Keratinocyte (primary cell): Measurements from ENCODE around the gene AGAP1. TPM values are rescaled to one million over a fixed set of nuclear protein-coding genes. Genes with fewer than 3 reads are reported as not detected.

ENCODE experiments used
- DNase-seq: peaks from one replicate; pipeline ENCODE4 v3.0.0-alpha.2; 2011; ENCODE audit warnings: low read depth, missing footprints, low spot score
- FAIRE-seq: peaks from 2 replicates; lab custom pipeline; 2011; peaks lifted over from hg19 to GRCh38; lab: Jason Lieb, UNC
- H2AFZ ChIP-seq: 2 replicates; pipeline ENCODE4 v1.6.0; 2012; ENCODE audit warnings: low read length, control low read depth, inconsistent platforms; ENCODE audit not compliant: control insufficient read depth
- H3K27ac ChIP-seq: 2 replicates; pipeline ENCODE4 v1.5.1; 2011; ENCODE audit warnings: low read length; ENCODE audit not compliant: control insufficient read depth, insufficient read depth
- H3K27me3 ChIP-seq: 3 replicates; pipeline ENCODE4 v1.6.0; 2011; ENCODE audit warnings: low read length; ENCODE audit not compliant: control insufficient read depth, insufficient read depth; ENCODE audit errors: extremely low read depth
- H3K36me3 ChIP-seq, 2 experiments: 2 replicates in 1 of 2; 3 replicates in 1 of 2; pipeline ENCODE4 v1.5.1; 2011; ENCODE audit warnings: low read length in 2 of 2, mild to moderate bottlenecking in 1 of 2; ENCODE audit not compliant: control insufficient read depth in 2 of 2, insufficient read depth in 2 of 2; ENCODE audit errors: extremely low read depth in 1 of 2
- H3K4me1 ChIP-seq: 3 replicates; pipeline ENCODE4 v1.5.1; 2011; ENCODE audit warnings: low read length; ENCODE audit not compliant: control insufficient read depth, insufficient read depth; ENCODE audit errors: extremely low read depth
- H3K4me2 ChIP-seq: 3 replicates; pipeline ENCODE4 v1.6.0; 2011; ENCODE audit warnings: low read depth, low read length; ENCODE audit not compliant: control insufficient read depth, insufficient read depth; ENCODE audit errors: extremely low read depth
- H3K4me3 ChIP-seq, 3 experiments: fragments of 200-600 bp in 1 of 3; sonication (generic) in 1 of 3; 2 replicates in 2 of 3; 3 replicates in 1 of 3; pipeline ENCODE4 v1.5.1; 2011 to 2016; ENCODE audit warnings: low read length in 3 of 3, mild to moderate bottlenecking in 3 of 3, control low read depth in 2 of 3, inconsistent platforms in 1 of 3, low read depth in 1 of 3, mixed read lengths in 1 of 3, mixed run types in 1 of 3, moderate library complexity in 1 of 3; ENCODE audit not compliant: control insufficient read depth in 2 of 3, insufficient read depth in 2 of 3; ENCODE audit errors: extremely low read depth in 1 of 3
- H3K79me2 ChIP-seq: 2 replicates; pipeline ENCODE4 v1.6.0; 2012; ENCODE audit warnings: low read length; ENCODE audit not compliant: control insufficient read depth, insufficient read depth
- H3K9ac ChIP-seq: 3 replicates; pipeline ENCODE4 v1.6.0; 2011; ENCODE audit warnings: low read length; ENCODE audit not compliant: control insufficient read depth, insufficient read depth; ENCODE audit errors: extremely low read depth
- H3K9me1 ChIP-seq: 3 replicates; pipeline ENCODE4 v1.6.0; 2011; ENCODE audit warnings: low read length; ENCODE audit not compliant: control insufficient read depth, insufficient read depth; ENCODE audit errors: extremely low read depth
- H3K9me3 ChIP-seq: 2 replicates; pipeline ENCODE4 v1.5.1; 2012; ENCODE audit warnings: low read depth, low read length; ENCODE audit not compliant: control insufficient read depth
- H4K20me1 ChIP-seq: 3 replicates; pipeline ENCODE4 v1.6.0; 2011; ENCODE audit warnings: low read length; ENCODE audit not compliant: control insufficient read depth, insufficient read depth; ENCODE audit errors: extremely low read depth
- CTCF ChIP-seq, 3 experiments: IDR thresholded peaks in 1 of 3; conservative IDR thresholded peaks in 1 of 3; optimal IDR thresholded peaks in 1 of 3; 2 replicates in 2 of 3; 3 replicates in 1 of 3; pipeline versions ENCODE3 to v1.5.1; 2011; ENCODE audit warnings: low read length in 3 of 3, mild to moderate bottlenecking in 3 of 3, moderate library complexity in 2 of 3, control low read depth in 1 of 3, inconsistent platforms in 1 of 3; ENCODE audit not compliant: insufficient read depth in 2 of 3; ENCODE audit errors: extremely low read depth in 1 of 3
- EZH2 ChIP-seq: IDR thresholded peaks from one replicate; pipeline ENCODE4 v1.6.1; 2012; ENCODE audit warnings: inconsistent platforms, mild to moderate bottlenecking, low read length, moderate library complexity
- dilution Hi-C: fragments of 300-500 bp; cut with MboI; formaldehyde crosslinking; loops from one replicate; pipeline ENCODE4 v1.7.0; 2020; ENCODE audit warnings: low sequenced_read_pairs; ENCODE audit not compliant: extremely low pct_ligation_motif_present
- polyA plus RNA-seq, 5 experiments: library from polyadenylated mRNA; depleted of rRNA in 3 of 5; stranded (reverse) in 3 of 5; stranded (forward) in 1 of 5; unstranded in 1 of 5; fragments of >200 nt; gene quantifications; 1 replicate in 1 of 5; 2 replicates in 3 of 5; 3 replicates in 1 of 5; pipeline versions ENCODE4 v1.2.1 to v1.2.3, GENCODE V29; 2011 to 2012; ENCODE audit warnings: missing spikeins in 2 of 5, low read depth in 1 of 5, low replicate concordance in 1 of 5

Gene AGAP1
- polyA plus RNA-seq, 1 donor (not counting 4 experiments of a cell fraction or from before 2014, with no cell fraction given), result 12.6 TPM

- H2AFZ ChIP-seq, result no peak overlapping the region
- H3K9me1 ChIP-seq, result no peaks in the 10 kb centered on the region
- dilution Hi-C loops, result no loop called here
- DNase-seq (no peak), FAIRE-seq (no peak)
- H3K9ac ChIP-seq, result no peak overlapping the region
- no peaks in the 10 kb centered on the region for H4K20me1 ChIP-seq
- peaks cover 6% of the 10 kb centered on the region for H3K4me1 ChIP-seq
- no peaks in the 10 kb centered on the region for H3K79me2 ChIP-seq
- TF ChIP-seq EZH2 (no peak), CTCF (optimal IDR thresholded peaks at IDR 0.05 in 1 of 3, IDR thresholded peaks at IDR 0.05 in 1 of 3, conservative IDR thresholded peaks at IDR 0.05 in 1 of 3; ENCODE audit: extremely low read depth in 1 of 3, insufficient read depth in 2 of 3, low read length in 3 of 3) (no peak)
- H3K27me3 ChIP-seq, result no peaks in the 10 kb centered on the region
- peaks cover 0 to 2% of the 10 kb centered on the region in 2 experiments for H3K36me3 ChIP-seq
- H3K4me3 ChIP-seq, result no peak overlapping the region
- no peak overlapping the region for H3K4me2 ChIP-seq
- no peaks in the 10 kb centered on the region for H3K9me3 ChIP-seq
- no peak overlapping the region for H3K27ac ChIP-seq
Measured at GRCh38 chr2:235827585-235827992, 333.7 kb downstream of the AGAP1 start.

GRCh38 chr2:235829726-235830125 lies 335.9 kb downstream of the AGAP1 start:
- Histone ChIP-seq H3K4me1 (peaks cover 6% of the 10 kb centered on the region), H3K9me1 (no peaks in the 10 kb centered on the region), H3K9me3 (no peaks in the 10 kb centered on the region), H4K20me1 (no peaks in the 10 kb centered on the region), H3K27ac (no peak overlapping the region), H3K27me3 (no peaks in the 10 kb centered on the region), H2AFZ (no peak overlapping the region), H3K79me2 (no peaks in the 10 kb centered on the region), H3K4me2 (no peak overlapping the region), H3K9ac (no peak overlapping the region), H3K36me3 (peaks cover 0 to 2% of the 10 kb centered on the region in 2 experiments), H3K4me3 (no peak overlapping the region)
- TF ChIP-seq CTCF (optimal IDR thresholded peaks at IDR 0.05 in 1 of 3, IDR thresholded peaks at IDR 0.05 in 1 of 3, conservative IDR thresholded peaks at IDR 0.05 in 1 of 3; ENCODE audit: extremely low read depth in 1 of 3, insufficient read depth in 2 of 3, low read length in 3 of 3), result no peak
- TF ChIP-seq EZH2, result no peak
- FAIRE-seq (no peak), DNase-seq (no peak)
- dilution Hi-C loops, result no loop called here
